C4-2B (cell line): Measurements from ENCODE around the gene PLA1A.

ENCODE experiments used
- H3K27ac ChIP-seq: fragments of 450-650 bp; 2 replicates; pipeline ENCODE4 v1.5.1; 2017
- ZFX ChIP-seq: fragments of 450-650 bp; IDR thresholded peaks from 2 replicates; pipeline ENCODE4 v1.6.1; 2017
- TF ChIP-seq, protein P1 (sequence below): fragments of 450-650 bp; conservative IDR thresholded peaks from 2 replicates; pipeline ENCODE4 v1.5.1; 2017; ENCODE audit warnings: mild to moderate bottlenecking

PLA1A gene

DNA sequence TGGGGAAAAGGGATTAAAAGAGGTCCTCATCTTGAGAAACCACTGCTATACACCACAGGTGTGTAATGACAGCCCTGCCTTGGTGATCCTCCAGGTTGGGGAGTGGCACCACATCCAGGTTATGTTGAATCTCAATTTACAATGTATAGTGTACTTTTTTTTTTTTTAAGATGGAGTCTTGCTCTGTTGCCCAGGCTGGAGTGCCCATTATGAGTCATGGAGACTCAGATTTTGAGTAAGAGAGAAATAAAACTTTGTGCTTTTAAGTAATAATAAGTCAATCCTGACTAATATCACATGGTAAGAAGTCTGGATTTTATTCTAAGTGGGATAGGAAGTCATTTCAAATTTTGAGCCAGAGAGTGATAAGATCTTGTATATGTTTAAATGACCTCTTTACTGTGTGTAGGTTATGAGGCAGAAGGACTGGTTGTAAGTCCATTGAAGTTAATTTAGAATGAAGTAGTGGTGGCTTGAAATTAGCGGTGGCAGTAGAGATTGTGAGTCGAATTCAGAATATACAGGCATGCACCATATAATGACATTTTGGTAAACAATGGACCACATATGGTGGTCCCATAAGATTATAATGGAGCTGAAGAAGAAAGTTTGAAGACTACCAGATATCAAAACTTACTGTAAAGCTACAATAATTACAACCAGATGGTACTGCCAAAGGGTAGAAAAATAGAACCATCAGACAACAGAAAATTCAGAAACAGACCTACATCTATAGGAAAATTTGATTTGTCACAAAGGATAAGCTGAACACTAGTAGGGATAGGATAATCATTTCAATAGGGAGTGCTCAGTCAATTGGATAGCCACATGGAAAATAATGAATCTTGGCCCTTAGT, 42.0 kb downstream of the PLA1A start:
- TF ChIP-seq ZFX: no peak
- TF ChIP-seq, protein P1, sequence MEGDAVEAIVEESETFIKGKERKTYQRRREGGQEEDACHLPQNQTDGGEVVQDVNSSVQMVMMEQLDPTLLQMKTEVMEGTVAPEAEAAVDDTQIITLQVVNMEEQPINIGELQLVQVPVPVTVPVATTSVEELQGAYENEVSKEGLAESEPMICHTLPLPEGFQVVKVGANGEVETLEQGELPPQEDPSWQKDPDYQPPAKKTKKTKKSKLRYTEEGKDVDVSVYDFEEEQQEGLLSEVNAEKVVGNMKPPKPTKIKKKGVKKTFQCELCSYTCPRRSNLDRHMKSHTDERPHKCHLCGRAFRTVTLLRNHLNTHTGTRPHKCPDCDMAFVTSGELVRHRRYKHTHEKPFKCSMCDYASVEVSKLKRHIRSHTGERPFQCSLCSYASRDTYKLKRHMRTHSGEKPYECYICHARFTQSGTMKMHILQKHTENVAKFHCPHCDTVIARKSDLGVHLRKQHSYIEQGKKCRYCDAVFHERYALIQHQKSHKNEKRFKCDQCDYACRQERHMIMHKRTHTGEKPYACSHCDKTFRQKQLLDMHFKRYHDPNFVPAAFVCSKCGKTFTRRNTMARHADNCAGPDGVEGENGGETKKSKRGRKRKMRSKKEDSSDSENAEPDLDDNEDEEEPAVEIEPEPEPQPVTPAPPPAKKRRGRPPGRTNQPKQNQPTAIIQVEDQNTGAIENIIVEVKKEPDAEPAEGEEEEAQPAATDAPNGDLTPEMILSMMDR: no peak
- H3K27ac ChIP-seq: no peak overlapping the region

DNA sequence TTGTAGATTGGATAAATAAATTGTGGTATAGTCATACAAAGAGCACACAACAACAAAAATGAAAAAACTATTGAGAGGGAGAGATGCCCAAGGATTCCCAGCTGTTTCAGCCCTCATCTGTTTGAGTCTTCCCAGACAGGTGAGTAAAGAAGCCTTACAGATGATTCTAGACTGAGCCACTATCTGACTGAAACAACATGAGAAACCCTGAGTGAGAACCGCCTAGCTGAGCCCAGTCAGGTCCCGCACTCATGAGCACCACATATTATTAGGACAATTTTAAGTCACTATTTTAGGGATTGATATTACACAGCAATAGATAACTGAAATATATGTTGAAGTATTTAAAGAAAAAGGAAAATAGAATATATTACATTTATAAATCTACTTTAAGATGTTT, 43.7 kb downstream of the PLA1A start:
- H3K27ac ChIP-seq: no peak overlapping the region

DNA sequence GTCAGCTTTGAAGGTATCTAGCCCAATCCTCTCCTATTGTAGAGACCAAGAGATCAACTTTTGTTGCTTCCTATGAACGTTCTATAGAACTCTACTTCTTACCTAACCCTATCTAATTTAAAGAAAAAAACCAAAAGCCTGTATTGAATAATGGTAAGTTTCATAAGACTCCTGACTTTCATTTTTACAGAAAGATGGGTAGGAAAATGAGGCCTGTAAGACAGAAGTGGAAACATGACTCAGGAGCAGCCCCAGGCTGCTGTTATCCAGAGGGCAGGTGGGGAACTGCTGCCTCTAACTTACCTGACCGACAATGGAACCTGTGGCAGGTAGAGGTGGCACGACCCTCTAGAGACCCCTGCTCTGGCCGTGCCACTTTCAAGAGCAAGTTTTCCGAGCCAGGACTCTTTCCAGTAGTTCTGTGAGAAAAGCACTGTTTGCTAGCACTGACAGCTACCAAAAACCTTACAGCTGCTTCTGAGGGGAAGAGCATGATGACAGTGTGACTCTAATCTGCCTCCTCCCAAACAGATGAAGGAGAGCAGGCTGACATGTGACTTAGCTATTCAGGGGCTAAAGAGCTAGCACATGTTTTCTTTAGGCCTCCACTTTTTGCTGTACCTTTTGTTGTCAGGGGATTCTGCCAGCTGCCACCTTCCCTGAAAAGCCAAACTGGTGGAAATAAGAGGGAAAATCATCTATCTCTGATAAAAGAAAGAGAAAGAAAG, 45.2 kb downstream of the PLA1A start:
- no peak overlapping the region for H3K27ac ChIP-seq

More for the DNA sequence above, 43.7 kb downstream of the PLA1A start:
- TF ChIP-seq ZFX: no peak
- TF ChIP-seq, protein P1: no peak

DNA sequence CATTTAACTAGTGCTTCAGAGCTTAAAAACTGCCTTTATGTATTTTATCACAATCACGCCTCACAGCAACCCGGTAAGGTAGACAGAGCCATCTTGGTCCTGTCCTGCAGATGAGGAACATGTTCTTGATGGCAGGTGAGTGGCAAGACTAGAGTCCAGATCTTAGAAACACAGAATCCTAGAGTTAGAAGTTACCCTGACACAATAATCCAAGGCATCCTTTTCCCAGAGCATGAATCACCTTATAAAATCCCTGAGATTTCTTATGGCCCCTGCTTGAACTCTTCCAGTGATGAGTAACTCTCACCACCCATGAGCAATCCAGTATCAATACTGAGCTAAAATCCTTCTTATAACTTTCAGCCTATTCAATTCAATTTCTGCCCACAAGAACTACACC, 45.8 kb downstream of the PLA1A start:
- no peak overlapping the region for H3K27ac ChIP-seq
- TF ChIP-seq ZFX: no peak
- TF ChIP-seq, protein P1: no peak

More for the DNA sequence above, 45.2 kb downstream of the PLA1A start:
- TF ChIP-seq, protein P1: no peak
- TF ChIP-seq ZFX: no peak

DNA sequence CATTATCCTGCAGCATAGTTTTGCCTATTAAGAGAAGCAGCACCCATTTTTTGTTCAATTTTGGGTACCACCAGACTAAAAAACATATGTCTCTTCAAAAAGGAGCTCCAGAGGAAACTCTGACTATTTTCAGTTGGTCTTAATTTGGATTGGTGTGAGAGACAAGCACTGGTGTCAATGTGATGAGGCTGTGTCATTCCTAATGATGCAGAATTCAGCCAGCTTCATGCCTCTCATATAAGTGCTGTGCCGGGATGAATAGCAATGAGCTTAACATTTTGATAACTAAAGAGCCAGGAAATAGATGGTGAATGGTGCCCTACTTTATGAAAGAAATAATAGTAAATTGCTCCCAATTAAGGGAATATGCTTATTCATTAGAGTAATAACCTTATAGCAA, 46.8 kb downstream of the PLA1A start:
- TF ChIP-seq, protein P1: no peak
- TF ChIP-seq ZFX: no peak
- no peak overlapping the region for H3K27ac ChIP-seq

DNA sequence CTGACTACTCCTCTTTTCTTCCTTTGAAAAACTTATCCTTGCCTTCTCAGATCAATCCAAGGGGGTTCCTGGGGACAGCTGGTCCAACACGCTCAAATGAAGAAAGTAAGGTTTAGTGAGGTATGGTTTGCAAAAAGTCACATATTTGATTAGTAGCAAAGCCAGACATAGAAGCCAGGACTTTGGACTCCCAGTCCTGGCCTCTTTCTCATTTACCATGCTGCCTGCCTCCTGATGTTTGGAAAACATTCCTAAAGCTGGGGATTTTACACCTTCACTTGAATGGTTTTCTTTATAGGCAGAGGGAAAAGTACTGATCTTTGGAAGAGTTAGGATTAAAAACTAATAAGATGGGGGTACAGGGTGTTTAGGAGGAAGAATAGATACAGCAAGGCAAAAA, 48.1 kb downstream of the PLA1A start:
- H3K27ac ChIP-seq: no peak overlapping the region
- TF ChIP-seq ZFX: no peak
- TF ChIP-seq, protein P1: no peak

GRCh38 chr3:119647171-119647570, 49.5 kb downstream of the PLA1A start:
- no peak overlapping the region for H3K27ac ChIP-seq
- TF ChIP-seq ZFX: no peak
- TF ChIP-seq, protein P1: no peak
